DMS79 (cell line): Measurements from ENCODE around the gene SRPK2.
"Not testable (repeated sequence)": the region's sequence is repeated elsewhere in the genome, so short reads cannot be mapped to it uniquely, and the experiment has no call there.

ENCODE experiments used
- DNase-seq: peaks from one replicate; lab custom pipeline; 2025; lab: John Stamatoyannopoulos, UW

Gene SRPK2

DNA sequence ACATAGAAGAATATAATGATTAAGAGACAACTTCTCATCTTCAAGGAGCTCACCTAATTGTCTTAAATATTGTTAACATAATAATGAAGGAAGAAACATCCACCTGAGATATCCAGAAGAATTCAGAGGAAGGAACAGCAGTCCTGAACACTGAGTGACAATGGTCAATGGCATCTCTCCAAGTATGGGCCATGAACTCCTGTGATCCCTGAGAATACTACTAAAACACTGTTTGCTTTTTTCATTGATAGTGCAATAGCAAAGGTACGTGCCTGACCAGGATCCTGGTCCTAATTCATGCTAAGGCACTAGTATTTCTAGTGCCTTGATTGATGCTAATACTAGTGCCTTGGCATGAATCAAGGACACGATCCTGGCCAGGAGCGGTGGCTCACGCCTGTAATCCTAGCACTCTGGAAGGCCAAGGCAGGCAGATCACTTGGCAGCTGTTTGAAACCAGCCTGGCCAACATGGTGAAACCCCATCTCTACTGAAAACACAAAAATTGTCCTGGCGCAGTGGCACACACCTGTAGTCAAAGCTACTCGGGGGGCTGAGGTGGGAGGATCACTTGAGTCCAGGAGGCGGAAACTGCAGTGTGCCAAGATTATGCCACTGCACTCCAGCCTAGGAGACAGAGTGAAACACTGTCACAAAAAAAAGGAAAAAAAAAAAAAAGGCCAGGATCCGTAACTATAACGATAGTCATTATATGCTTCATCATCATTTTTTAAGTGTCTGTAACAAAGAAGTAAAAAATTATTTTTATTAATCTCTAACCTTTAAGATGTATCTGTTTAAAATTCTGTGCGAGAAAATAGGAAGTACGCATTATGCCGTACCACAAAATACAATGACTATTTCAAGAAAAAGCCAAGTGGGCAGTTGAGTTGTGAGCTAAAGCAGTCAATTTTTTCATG is 49.1 kb downstream of the SRPK2 start:
- no peak for DNase-seq

DNA sequence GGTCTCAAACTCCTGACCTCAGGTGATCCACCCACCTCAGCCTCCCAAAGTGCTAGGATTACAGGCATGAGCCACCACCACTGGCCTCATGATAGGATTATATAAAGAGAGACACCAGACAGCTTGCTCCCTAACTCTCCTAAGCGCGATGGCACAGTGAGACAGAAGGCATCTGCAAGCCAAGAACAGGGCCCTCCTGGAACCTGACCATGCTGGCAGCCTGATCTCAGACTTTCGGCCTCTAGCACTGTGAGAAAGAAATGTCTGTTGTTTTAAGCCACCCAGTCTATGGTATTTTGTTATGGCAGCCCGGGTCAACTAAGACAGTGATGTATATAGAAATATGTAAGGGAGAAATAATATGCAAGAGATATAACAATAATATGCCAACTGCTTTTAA is 51.2 kb downstream of the SRPK2 start:
- DNase-seq = no peak

DNA sequence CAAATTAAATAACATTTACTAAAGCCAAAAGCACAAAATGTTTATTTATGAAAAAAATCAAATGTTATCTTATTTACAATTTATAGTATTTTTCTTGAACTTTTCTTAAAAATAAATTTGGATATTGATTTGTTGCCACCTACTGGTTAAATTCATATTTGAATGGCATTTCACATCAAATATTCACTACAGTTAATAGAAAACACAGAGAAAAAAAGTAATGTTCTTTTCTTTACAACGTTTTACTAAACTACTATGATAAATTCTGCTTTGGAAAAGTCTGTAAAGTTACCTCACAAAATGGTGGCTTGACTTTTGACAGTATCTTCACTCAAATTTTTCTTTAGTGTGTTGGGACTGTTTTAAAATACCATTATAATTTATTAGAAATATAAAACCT is 52.7 kb downstream of the SRPK2 start:
- no peak for DNase-seq

DNA sequence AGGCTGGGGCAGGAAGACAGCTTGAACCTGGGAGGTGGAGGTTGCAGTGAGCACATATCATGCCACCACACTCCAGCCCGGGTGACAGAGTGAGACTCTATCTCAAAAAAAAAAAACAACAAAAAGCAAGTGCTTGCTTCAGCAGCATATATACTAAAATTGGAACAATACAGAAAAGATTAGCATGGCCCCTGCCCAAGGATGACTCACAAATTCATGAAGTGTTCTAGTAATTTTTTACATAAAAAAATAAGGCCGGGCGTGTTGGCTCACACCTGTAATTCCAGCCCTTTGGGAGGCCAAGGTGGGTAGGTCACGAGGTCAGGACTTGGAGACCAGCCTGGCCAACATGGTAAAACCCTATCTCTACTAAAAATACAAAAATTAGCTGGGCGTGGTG is 56.1 kb downstream of the SRPK2 start:
- DNase-seq = not testable (repeated sequence)

DNA sequence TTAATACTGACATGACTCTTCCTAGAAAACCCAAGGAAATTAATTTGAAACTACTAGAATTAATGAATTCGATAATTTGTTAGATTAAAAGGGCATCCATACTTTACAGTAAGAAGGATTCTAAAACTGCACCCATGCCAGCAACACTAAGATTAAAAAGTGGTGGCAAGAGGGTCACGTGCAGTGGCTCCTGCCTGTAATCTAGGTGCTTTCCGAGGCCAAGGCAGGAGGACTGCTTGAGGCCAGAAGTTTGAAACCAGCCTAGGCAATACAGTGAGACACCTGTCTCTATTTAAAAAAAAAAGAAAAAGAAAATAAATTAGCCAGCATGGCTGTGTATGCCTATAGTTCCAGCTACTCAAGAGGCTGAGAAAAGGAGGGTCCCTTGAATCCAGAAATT is 58.2 kb downstream of the SRPK2 start:
- DNase-seq = no peak

DNA sequence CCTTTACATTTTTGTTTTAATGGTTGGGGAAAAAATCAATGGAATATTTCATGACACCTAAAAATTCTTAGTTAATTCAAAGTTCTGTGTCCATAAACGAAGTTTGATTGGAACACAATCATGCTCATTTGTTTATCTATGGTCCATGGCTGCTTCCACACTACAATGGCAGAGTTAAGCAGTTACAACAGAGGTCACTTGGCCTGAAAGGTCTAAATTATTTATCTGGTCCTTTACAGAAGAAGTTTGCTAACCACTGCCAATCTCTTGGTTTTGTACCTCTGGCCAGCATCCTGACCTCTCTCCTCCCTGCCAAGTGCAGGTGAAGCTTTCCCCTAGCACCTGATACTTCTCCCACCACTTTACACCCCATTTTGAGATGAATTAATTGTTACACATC is 61.5 kb downstream of the SRPK2 start:
- DNase-seq = no peak

DNA sequence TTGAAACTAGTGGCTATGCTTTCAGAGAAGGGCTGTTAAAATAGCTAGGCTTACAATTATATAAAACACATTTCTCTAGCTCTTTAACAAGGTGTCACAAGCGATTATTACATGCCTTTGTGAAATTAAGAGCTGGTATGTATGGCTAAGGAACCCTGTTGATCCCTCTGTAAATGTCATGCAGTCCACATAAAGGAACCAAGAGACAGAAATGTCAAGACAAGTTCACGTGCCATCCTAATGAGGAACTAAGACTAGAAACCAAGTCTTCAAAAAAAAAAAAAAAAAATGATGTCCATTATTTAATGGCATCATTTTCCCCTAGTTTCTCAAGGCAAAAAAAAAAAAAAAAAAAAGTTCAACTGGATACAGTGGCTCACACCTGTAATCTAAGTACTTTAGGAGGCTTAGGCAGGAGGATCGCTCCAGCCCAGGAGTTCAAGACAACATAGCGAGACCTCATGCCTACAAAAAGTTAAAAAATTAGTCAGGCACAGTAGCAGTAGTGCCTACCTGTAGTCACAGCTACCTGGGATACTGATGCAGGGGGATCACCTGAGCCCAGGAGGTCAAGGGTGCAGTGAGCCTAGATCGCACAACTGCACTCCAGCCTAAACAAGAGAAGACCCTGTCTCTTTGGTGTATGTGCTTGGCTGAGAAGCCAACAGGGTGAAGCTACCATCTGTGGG is 63.4 kb downstream of the SRPK2 start:
- no peak for DNase-seq

DNA sequence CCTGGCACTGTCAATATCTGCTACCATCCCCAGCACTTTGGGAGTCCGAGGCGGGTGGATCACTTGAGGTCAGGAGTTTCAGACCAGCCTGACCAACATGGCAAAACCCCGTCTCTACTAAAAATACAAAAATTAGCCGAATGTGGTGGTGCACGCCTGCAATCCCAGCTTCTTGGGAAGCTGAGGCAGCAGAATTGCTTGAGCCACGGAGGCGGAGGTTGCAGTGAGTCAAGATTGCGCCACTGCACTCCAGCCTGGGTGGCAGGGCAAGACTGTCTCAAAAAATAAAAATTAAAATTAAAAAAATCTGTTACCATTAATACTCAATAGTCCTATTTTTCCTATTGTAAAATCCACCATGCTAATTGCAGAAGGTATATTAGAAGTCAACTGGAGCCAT is 64.1 kb downstream of the SRPK2 start:
- not testable (repeated sequence) for DNase-seq

DNA sequence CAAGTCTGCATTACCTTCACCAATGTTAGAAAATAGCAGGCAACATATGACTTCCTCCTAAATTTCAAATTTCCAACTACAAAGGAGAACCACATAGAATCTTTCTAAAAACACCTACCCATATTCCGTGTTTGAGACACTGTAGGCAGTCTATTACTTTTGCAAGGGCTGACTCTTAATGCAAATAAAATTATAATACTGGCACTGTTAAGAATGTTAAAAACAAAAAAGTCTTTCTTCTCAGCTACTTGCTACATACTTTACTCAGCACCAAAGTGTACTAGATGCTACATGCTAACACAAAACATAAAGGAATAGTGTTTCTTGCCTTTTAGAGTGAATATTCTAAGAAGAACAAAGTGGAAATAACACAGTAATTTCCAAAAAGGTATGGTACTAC is 65.4 kb downstream of the SRPK2 start:
- no peak for DNase-seq

DNA sequence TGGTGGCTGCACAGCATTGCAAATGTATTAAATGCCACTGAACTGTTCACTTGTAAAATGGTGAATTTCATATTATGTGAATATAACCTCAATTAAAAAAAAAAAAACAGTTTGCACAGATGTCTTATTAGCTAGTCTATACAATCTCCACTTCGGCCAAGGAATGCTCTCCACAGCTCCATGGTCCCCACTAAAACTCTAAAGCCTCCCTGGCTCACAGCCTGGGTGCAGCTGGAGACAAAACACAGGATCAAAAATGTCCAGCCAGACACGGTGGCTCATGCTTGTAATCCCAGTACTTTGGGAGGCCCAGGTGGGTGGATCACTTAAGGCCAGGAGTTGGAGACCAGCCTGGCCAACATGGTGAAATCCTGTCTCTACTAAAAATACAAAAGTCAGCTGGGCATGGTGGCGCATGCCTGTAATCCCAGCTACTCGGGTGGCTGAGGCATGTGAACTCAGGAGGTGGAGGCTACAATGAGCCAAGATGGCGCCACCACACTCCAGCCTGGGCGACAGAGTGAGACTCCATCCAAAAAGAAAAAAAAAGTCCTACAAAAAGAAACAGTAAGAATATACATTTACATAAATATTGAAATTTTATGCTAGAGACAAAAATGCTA is 66.0 kb downstream of the SRPK2 start:
- DNase-seq = no peak

DNA sequence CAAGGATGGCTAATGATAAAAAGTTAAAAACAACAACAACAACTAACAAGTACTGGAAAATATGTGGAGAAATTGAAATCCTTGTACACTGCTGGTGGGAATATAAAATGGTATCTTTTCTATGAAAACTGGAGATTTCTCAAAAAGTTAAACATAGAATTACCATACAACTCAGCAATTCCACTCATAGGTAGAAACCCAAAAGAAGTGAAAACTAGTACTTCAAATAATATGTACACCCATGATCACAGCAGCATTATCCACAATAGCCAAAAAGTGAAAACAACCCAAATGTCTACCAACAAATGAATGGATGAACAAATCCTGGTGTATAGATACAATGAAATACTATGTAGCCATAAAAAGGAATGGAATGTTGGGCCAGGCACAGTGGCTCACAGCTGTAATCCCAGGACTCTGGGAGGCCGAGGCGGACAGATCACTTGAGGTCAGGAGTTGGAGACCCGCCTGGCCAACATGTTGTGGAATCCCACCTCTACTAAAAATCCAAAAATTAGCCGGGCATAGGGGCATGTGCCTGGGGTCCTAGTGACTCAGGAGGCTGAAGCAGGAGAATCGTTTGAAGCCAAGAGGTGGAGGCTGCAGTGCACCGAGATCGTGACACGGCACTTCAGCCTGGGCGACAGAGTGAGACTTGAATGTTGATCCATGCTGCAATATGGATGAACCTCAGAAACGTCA is 66.8 kb downstream of the SRPK2 start:
- DNase-seq = no peak

DNA sequence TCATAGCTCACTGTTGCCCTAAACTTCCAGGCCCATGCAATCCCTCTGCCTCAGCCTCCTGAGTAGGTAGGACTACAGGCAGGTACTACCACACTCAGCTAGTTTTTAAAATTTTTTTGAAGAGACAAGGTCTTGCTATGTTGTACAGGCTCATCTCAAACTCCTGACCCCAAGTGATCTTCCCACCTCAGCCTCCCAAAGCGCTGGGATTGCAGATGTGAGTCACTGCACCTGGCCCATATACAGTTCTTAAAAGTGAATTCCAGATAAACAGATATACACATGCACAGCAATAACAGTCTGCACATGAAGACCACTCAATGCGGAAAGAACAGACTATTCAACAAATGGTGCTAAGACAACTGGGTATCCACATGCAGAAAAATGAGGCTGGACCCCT is 67.8 kb downstream of the SRPK2 start:
- DNase-seq = no peak

DNA sequence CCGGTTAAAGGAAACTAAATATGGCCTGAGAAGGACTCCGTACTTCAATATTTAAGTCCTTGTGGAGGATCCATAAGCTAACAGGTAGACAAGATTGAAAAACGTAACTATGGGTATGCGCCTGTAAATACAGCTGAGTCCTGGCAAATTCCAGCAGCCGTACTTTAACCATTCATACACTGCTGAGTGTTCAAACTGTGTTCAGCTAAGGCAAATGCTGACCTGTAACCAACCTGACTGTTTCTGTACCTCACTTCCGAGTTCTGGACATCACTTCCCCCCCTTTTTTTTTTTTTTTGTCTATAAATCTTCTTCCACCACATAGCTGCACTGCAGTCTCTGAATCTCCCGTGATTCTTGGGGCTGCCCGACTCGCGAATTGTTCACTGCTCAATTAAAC is 69.1 kb downstream of the SRPK2 start:
- no peak for DNase-seq

DNA sequence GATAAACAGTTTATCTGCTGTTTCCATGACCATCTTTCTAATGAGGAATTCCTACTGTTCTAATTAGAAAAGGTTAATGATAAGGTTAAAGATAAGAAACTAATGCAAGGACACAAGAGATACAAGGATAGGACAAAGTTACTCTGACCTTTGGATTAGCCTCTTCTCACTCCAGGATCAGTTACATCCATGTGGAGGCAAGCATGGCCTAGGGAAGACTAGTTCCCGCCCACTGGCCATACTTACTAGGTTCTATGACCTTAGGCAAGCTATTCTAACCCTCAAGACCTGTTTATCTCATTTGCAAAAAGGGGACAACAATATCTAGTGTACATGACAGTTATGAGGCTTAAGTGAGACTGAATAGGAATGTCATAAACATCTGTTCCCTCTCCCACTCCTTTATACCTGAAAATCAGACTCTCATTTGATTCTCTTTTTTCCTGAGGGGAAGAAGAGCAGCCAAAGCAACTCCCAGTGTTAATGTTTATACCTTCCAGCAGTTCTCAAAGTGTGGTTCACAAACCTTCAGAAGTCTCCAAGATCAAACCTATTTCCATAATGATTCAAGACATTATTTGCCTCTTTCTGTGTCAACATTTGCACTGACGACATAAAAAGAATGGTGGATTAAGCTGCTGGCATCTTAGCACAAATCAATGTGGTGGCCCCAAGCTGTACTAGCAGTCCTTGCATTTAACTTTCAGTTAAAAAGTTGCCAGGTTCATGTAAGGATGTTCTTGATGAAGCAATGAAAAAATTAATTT is 72.0 kb downstream of the SRPK2 start:
- DNase-seq = no peak

DNA sequence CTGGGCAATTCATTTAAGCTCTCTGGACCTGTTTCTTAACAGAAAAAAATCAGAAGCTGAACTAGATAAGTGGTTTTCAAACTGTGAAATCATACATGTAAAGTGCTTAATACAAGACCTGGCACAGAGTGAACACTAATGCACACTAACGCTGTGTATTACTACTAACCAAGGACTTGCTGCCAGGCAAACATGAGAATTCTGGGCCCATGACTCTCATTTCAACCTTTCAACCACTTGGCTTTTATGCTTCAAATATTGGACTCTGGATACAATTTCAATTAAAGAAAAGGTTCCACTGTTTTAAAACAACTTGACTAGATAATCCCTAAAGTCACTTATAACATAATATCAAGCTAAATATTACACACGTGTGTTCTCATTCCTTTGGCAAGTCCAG is 73.4 kb downstream of the SRPK2 start:
- peak; percentile 79 for DNase-seq

DNA sequence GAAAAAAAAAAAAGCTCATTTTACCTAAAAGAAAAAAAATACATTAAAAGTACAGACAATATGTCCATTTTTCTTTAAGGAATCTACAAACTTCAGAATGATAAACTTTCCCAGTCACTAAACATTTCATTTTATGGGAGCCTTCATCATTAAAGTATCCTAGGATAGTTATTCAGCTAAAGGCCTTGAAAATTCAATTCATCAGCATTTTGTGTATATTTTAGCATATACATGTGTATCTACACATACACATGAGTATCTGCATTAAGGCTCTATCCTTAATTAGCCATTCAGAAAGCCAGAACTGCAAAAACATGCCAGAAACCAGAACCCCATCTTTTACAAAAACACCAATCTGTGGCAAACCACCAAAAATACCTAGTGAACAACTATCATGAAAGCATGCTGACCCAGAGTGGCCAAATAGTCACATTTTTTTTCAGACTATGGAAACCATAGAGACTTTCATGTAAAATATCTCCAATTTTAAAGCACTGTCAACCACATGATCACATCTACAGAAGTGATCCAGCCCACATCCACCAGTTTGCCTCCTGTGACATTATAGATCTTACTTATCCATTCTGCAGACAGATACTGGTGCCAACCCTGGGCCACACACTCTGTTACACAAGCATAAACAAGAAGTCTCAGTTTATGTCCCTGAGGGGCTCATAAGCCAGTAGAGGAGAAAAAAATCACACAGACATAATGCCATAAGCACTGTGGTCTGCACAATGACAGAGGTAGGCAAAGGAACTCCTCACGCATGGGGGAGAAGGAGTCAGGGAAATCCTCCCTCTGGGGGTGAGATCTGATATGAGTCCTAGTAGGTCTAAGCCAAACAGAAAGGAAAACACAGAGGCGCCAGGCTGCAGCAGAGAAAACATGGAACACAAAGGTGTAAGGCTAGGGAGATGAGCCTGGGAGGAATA is 79.2 kb downstream of the SRPK2 start:
- no peak for DNase-seq

DNA sequence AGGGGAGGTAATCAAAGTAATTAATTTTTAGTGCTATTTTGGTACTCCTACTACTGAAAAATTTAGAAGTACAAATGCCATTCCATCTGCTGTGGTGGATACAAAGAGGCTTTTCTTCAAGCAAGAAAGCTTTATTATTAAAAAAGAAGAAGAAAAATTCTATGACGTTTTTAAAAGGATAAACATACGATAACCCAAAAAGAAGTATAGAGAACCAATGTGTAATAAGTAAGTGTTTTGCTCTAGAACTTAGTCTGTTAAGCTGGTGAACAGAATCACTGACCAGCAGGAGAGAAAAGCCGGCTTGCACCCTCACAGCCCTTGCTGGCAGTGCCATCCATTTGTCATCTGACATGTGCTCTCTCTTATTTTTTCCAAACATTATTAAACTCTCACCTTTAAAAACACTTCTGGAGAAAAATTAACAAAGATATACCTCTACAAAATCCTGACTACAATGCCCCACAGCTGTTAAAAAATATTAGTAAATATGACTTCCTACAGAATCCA is 81.5 kb downstream of the SRPK2 start:
- DNase-seq = no peak

DNA sequence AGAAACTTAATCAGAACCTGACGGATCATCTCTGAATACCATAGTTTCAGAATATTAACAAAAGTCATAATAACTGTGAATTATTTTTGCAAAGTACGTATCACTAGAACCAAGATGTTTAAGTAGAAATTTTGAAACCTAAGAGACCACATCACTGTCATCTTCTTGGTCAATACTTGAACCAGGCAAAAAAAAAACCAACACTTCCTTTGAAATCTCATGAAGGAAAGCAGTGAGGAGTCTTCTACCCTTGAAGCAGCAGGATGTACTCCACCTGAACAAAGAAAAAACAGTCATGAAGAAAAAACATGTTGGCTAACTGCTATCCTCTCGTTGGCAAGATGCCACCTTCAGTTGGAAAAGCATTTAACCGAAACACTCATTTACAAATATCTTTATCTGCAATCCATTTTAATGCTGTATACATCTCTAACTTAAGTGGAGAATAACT is 82.4 kb downstream of the SRPK2 start:
- DNase-seq = peak; percentile 49

DNA sequence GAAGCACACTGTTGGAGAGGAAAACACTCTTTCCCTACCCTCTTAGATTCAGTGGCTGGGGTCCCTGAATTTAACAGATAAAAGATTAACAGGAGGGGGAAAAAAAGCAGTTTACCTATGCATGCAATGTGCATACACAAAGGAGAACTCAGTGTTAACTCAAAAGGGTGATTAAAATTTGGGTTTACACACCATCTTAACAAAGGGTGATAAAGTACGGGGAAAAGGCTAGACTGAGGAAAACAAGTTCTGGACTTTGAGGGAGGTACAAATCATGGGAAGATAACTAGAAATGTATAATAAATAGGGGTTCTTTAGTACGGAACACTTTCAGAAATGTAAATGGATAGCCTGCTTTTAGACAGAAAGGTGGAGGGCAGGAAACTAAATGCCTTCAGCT is 83.1 kb downstream of the SRPK2 start:
- no peak for DNase-seq
